CD14-positive monocyte (primary cell): ENCODE data around the gene TNRC6A. TPM values are rescaled to one million over a fixed set of nuclear protein-coding genes. Genes with fewer than 3 reads are reported as not detected.

ENCODE experiments used
- DNase-seq, 3 donors: peaks; one replicate each; pipeline ENCODE4 v3.0.0-alpha.2; 2011 to 2022
- H2AFZ ChIP-seq: 2 replicates; pipeline ENCODE4 v1.6.0; 2012; ENCODE audit warnings: mild to moderate bottlenecking, low read depth, low read length, inconsistent platforms; ENCODE audit not compliant: insufficient read depth, poor library complexity, severe bottlenecking
- H3K27ac ChIP-seq, 2 donors: 1 replicate in 1 of 2; 2 replicates in 1 of 2; pipeline ENCODE4 v1.5.1; 2012 to 2013; ENCODE audit warnings: low read length in 2 of 2, control low read depth in 1 of 2, inconsistent platforms in 1 of 2, low read depth in 1 of 2, mild to moderate bottlenecking in 1 of 2
- H3K27me3 ChIP-seq, 2 donors: one replicate each; pipeline versions ENCODE4 v1.6.0 to v1.6.1; 2011 to 2013; ENCODE audit warnings: low read length in 2 of 2; ENCODE audit not compliant: control insufficient read depth in 2 of 2, insufficient read depth in 2 of 2
- H3K36me3 ChIP-seq, 2 donors: replicated peaks in 1 of 2; 1 replicate in 1 of 2; 2 replicates in 1 of 2; pipeline versions ENCODE4 v1.5.1 to v1.6.1; 2012 to 2013; ENCODE audit warnings: low read length in 2 of 2, control low read depth in 1 of 2, inconsistent platforms in 1 of 2, mild to moderate bottlenecking in 1 of 2; ENCODE audit not compliant: insufficient read depth in 2 of 2, control insufficient read depth in 1 of 2
- H3K4me1 ChIP-seq, 2 donors: 1 replicate in 1 of 2; 2 replicates in 1 of 2; pipeline versions ENCODE4 v1.5.1 to v1.6.1; 2012 to 2013; ENCODE audit warnings: low read length in 2 of 2, control low read depth in 1 of 2, inconsistent platforms in 1 of 2, mild to moderate bottlenecking in 1 of 2, moderate library complexity in 1 of 2; ENCODE audit not compliant: insufficient read depth in 2 of 2, control insufficient read depth in 1 of 2
- H3K4me2 ChIP-seq: replicated peaks from 2 replicates; pipeline ENCODE3; 2012; ENCODE audit warnings: low read length, moderate library complexity, mild to moderate bottlenecking; ENCODE audit not compliant: poor library complexity, severe bottlenecking; ENCODE audit errors: extremely low read depth
- H3K4me3 ChIP-seq, 3 experiments: fragments of 200-600 bp in 1 of 3; sonication (generic) in 1 of 3; replicated peaks in 1 of 3; 1 replicate in 2 of 3; 2 replicates in 1 of 3; pipeline ENCODE4 v1.5.1; 2011 to 2013; ENCODE audit warnings: low read length in 3 of 3, mild to moderate bottlenecking in 3 of 3, control low read depth in 2 of 3, low read depth in 2 of 3, inconsistent platforms in 1 of 3, moderate library complexity in 1 of 3
- H3K79me2 ChIP-seq: 2 replicates; pipeline ENCODE4 v1.6.0; 2012; ENCODE audit warnings: mild to moderate bottlenecking, control low read depth, inconsistent platforms, low read length, moderate library complexity; ENCODE audit not compliant: insufficient read depth
- H3K9ac ChIP-seq: 2 replicates; pipeline ENCODE4 v1.6.0; 2017; ENCODE audit warnings: low read length, mild to moderate bottlenecking; ENCODE audit not compliant: insufficient read depth, poor library complexity, severe bottlenecking
- H3K9me3 ChIP-seq, 2 donors: replicated peaks in 1 of 2; 1 replicate in 1 of 2; 2 replicates in 1 of 2; pipeline versions ENCODE4 v1.5.1 to v1.6.1; 2012 to 2013; ENCODE audit warnings: low read length in 2 of 2, control low read depth in 1 of 2; ENCODE audit not compliant: control insufficient read depth in 1 of 2, insufficient read depth in 1 of 2
- H4K20me1 ChIP-seq: 2 replicates; pipeline ENCODE4 v1.6.0; 2012; ENCODE audit warnings: mild to moderate bottlenecking, low read length, control low read depth, moderate library complexity; ENCODE audit not compliant: insufficient read depth
- H3K27ac Mint-ChIP-seq, 7 donors: one replicate each; pipeline ENCODE4 v1.8.0; 2020; ENCODE audit warnings: mild to moderate bottlenecking in 7 of 7, mixed read lengths in 7 of 7, moderate library complexity in 6 of 7, inconsistent platforms in 2 of 7
- H3K27me3 Mint-ChIP-seq, 3 donors: one replicate each; pipeline ENCODE4 v1.8.0; 2021 to 2022; ENCODE audit warnings: low read depth in 3 of 3, mild to moderate bottlenecking in 3 of 3, mixed read lengths in 3 of 3, moderate library complexity in 3 of 3, inconsistent platforms in 1 of 3
- H3K36me3 Mint-ChIP-seq, 2 donors: one replicate each; pipeline ENCODE4 v1.8.0; 2020; ENCODE audit warnings: mixed read lengths in 2 of 2, inconsistent platforms in 1 of 2, mild to moderate bottlenecking in 1 of 2
- H3K4me1 Mint-ChIP-seq: one replicate; pipeline ENCODE4 v1.8.0; 2020; ENCODE audit warnings: mild to moderate bottlenecking, mixed read lengths
- H3K4me3 Mint-ChIP-seq, 2 donors: one replicate each; pipeline ENCODE4 v1.8.0; 2020; ENCODE audit warnings: mild to moderate bottlenecking in 2 of 2, mixed read lengths in 2 of 2, moderate library complexity in 1 of 2
- H3K9me3 Mint-ChIP-seq, 7 donors: one replicate each; pipeline ENCODE4 v1.8.0; 2020 to 2022; ENCODE audit warnings: mixed read lengths in 7 of 7, mild to moderate bottlenecking in 6 of 7, moderate library complexity in 6 of 7, inconsistent platforms in 2 of 7
- CTCF ChIP-seq: fragments of 200-600 bp; IDR thresholded peaks from one replicate; pipeline ENCODE4 v1.8.0; 2022; ENCODE audit warnings: antibody characterized with exemption, mild to moderate bottlenecking
- WGBS: methylation state at CpG from one replicate; pipeline ENCODE4 v1.1.5; 2013; ENCODE audit warnings: missing lambda C conversion rate; ENCODE audit not compliant: insufficient coverage; 5-methylcytosine and 5-hydroxymethylcytosine counted together
- intact Hi-C, 2 donors: fragments of 100-400 bp; cut with micrococcal nuclease; formaldehyde crosslinking; loops; one replicate each; pipeline versions ENCODE4 v1.15.0 to v1.15.1; 2023
- polyA minus RNA-seq: library from RNA; depleted of rRNA, polyadenylated mRNA; stranded (reverse); fragments of >200 nt; gene quantifications from 2 replicates; pipeline ENCODE4 v1.2.3, GENCODE V29; 2012
- polyA plus RNA-seq, 3 donors: library from polyadenylated mRNA; depleted of rRNA in 1 of 3; unstranded in 2 of 3; stranded (reverse) in 1 of 3; fragments of 300-500 nt in 2 of 3; fragments of >200 nt in 1 of 3; fragmentation: Illumina TruSeq in 2 of 3; gene quantifications; 1 replicate in 2 of 3; 2 replicates in 1 of 3; pipeline ENCODE4 v1.2.3, GENCODE V29; 2012 to 2021
- total RNA-seq, 12 experiments: library from RNA in 1 of 12; stranded (reverse) in 1 of 12; fragments of 120-200 nt in 1 of 12; gene quantifications; one replicate each; pipeline ENCODE4 v1.2.4 and lab custom pipeline; 2013 to 2026; ENCODE audit warnings: mixed read lengths in 6 of 12, inconsistent platforms in 1 of 12

The TNRC6A gene
- total RNA-seq (2013), result 18.7 TPM
- polyA plus RNA-seq, result 10 to 100 TPM in 1 of 3 donors, 1 to 10 TPM in 2; 3.3 to 36.1 (median 4.0) TPM
- 25.9 and 34.8 TPM in 2 replicates for polyA minus RNA-seq
- 17.5 to 66.1 (median 55.9) reads per million in 11 experiments for total RNA-seq (lab: John Stamatoyannopoulos, UW)

GRCh38 chr16:24729243-24729950 lies at the start of gene TNRC6A:
Gene TNRC6A, plus strand, starts transcription at chr16:24729651. Its CDS starts 191 bp downstream, at chr16:24729842.
- Mint-ChIP-seq H3K4me3 (peak within 1 kb of the TSS; percentile 98), H3K4me1 (peaks cover 27% of the 10 kb centered on the region), H3K36me3 (peaks cover 14 to 17% of the 10 kb centered on the region in 2 donors), H3K27me3 (peaks cover 3 to 5% (median 4%) of the 10 kb centered on the region in 3 donors), H3K27ac (peak within 1 kb of the TSS; percentile 84 to 95 (median 94)), H3K9me3 (no peaks in the 10 kb centered on the region)
- WGBS, result under 1% methylated on average over 73 of the region's 78 CpGs
- H3K27me3 ChIP-seq, result peaks cover 0 to under 1% of the 10 kb centered on the region in 2 donors
- peaks cover 15 to 29% of the 10 kb centered on the region in 2 donors for H3K4me1 ChIP-seq
- peaks cover 38% of the 10 kb centered on the region for H4K20me1 ChIP-seq
- H3K9ac ChIP-seq, result peak within 1 kb of the TSS; percentile 73
- peaks cover 51% of the 10 kb centered on the region for H3K79me2 ChIP-seq
- no peaks in the 10 kb centered on the region for H3K9me3 ChIP-seq
- TF ChIP-seq CTCF, result no peak
- peak; percentile 81 to 89 (median 87) for DNase-seq
- H3K4me2 ChIP-seq, result peak within 1 kb of the TSS; percentile 95
- peak within 1 kb of the TSS; percentile 62 to 68 for H3K27ac ChIP-seq
- intact Hi-C loops, result loop anchor here in 1 of 2 donors (5.0 kb wide), 1 partner anchor 187 kb away; no protein-coding TSS in a partner anchor
- peaks cover 0 to 16% of the 10 kb centered on the region in 2 donors for H3K36me3 ChIP-seq
- peak within 1 kb of the TSS; percentile 65 to 78 (median 74) for H3K4me3 ChIP-seq
- H2AFZ ChIP-seq, result peak within 1 kb of the TSS; percentile 84

DNA sequence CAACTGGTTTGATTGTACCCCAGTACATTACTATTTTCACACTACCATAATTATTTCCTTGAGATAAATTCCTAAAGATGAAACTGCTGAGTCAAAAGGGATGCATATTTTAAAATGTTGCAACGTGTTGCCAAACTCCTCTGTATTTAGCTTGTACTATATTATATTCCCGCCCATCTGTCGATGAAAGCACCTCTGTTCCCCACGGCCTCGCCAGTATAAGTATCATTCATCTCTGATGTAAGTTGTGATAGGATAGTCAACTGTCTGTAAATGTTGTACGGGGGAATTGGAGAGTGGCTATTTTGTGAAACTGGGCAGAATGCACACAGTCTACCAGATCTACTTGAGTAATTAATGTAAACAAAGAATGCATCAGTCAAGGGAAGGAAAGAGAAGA lies 47.7 kb upstream of the TNRC6A start:
- no peaks in the 10 kb centered on the region for H3K36me3 Mint-ChIP-seq

More for the DNA sequence above, 47.7 kb upstream of the TNRC6A start:
- TF ChIP-seq CTCF, result no peak
- Mint-ChIP-seq H3K4me3 (no peak overlapping the region), H3K9me3 (peaks cover 0 to 3% (median 0%) of the 10 kb centered on the region in 7 donors), H3K27ac (no peak overlapping the region), H3K27me3 (peaks cover 0 to 9% (median 4%) of the 10 kb centered on the region in 3 donors), H3K4me1 (peaks cover 8% of the 10 kb centered on the region)
- Histone ChIP-seq H3K4me2 (no peak overlapping the region), H3K79me2 (no peaks in the 10 kb centered on the region), H3K4me1 (peaks cover 4 to 9% of the 10 kb centered on the region in 2 donors), H3K9me3 (no peaks in the 10 kb centered on the region), H3K27ac (no peak overlapping the region), H3K27me3 (no peaks in the 10 kb centered on the region), H4K20me1 (no peaks in the 10 kb centered on the region), H3K36me3 (no peaks in the 10 kb centered on the region), H2AFZ (no peak overlapping the region), H3K9ac (no peak overlapping the region), H3K4me3 (no peak overlapping the region)
- WGBS, result 67% methylated on average over 1 of the region's 6 CpGs
- intact Hi-C loops, result no loop called here
- DNase-seq, result no peak
